Psoas muscle (tissue), 8 donors: ENCODE results near the gene TMEM184A. TPM values are rescaled to one million over a fixed set of nuclear protein-coding genes. Genes with fewer than 3 reads are reported as not detected.
"Not testable (repeated sequence)": the region's sequence is repeated elsewhere in the genome, so short reads cannot be mapped to it uniquely, and the experiment has no call there.

Experiments used
- ATAC-seq, 4 donors: fragments of 200-7000 bp; cut with Tn5 transposase; one replicate each; pipeline ENCODE4 v1.9.1; 2020; ENCODE audit warnings: moderate library complexity in 3 of 4, mild to moderate bottlenecking in 2 of 4
- DNase-seq, 2 donors: peaks; one replicate each; pipeline ENCODE4 v3.0.0-alpha.2; 2020
- H3K27ac ChIP-seq: fragments of 200-600 bp; one replicate; pipeline ENCODE4 v1.8.0; 2022
- H3K27me3 ChIP-seq, 3 donors: fragments of 200-600 bp in 1 of 3; one replicate each; pipeline versions ENCODE4 v1.6.1 to v1.8.0; 2013 to 2022; ENCODE audit warnings: low read length in 2 of 3, mild to moderate bottlenecking in 2 of 3, moderate library complexity in 1 of 3; ENCODE audit not compliant: insufficient read depth in 3 of 3
- H3K36me3 ChIP-seq, 2 donors: fragments of 200-600 bp in 1 of 2; one replicate each; pipeline versions ENCODE4 v1.6.1 to v1.8.0; 2013 to 2022; ENCODE audit warnings: low read depth in 1 of 2, mild to moderate bottlenecking in 1 of 2, moderate library complexity in 1 of 2; ENCODE audit not compliant: insufficient read depth in 1 of 2
- H3K4me1 ChIP-seq: fragments of 200-600 bp; one replicate; pipeline ENCODE4 v1.8.0; 2022
- H3K4me3 ChIP-seq: fragments of 200-600 bp; one replicate; pipeline ENCODE4 v1.8.0; 2022; ENCODE audit warnings: mild to moderate bottlenecking
- H3K9me3 ChIP-seq: fragments of 200-600 bp; one replicate; pipeline ENCODE4 v1.8.0; 2022
- CTCF ChIP-seq: fragments of 200-600 bp; IDR thresholded peaks from one replicate; pipeline ENCODE4 v1.8.0; 2022; ENCODE audit warnings: antibody characterized with exemption
- WGBS, 3 donors: extraction: QIAGEN DNeasy Blood & Tissue Kit; methylation state at CpG; one replicate each; pipeline versions ENCODE4 v1.1.6 to v1.1.7; 2013; 5-methylcytosine and 5-hydroxymethylcytosine counted together
- intact Hi-C, 2 donors: fragments of 100-400 bp; cut with DNase I; formaldehyde crosslinking; loops; one replicate each; pipeline versions ENCODE4 v1.11.0 to v1.14.2; 2022
- polyA plus RNA-seq, 3 donors: library from polyadenylated mRNA; stranded (reverse); fragments of 200-250 nt; gene quantifications; one replicate each; pipeline ENCODE4 v1.2.3, GENCODE V29; 2013
- total RNA-seq, 4 donors: library from RNA; stranded (reverse); fragmentation: NEBNext Ultra II Directional in 2 of 4; extraction: Animal tissue kit (Norgen Biotek cat#: 25700) in 2 of 4; gene quantifications; one replicate each; pipeline versions ENCODE4 v1.2.1 to v1.2.4, GENCODE V29; 2021 to 2023
- donor health status: healthy with polysubstance abuse.
- donor health status: DM: no; HTN: no; CAD: no; lungs with moderate emphysema.
- donor health status: Bipolar disorder and iron deficiency.
- donor health status: healthy.
- donor health status: DM: yes; HTN: yes; CAD: no.
- donor health status: DM: no; HTN: no; CAD: no.
- donor health status: DM: no; HTN: no; CAD: no.
- donor health status: DM: yes; HTN: yes; CAD: no.

The TMEM184A gene
- total and polyA plus RNA-seq, 7 donors, result 0.40 to 6.0 (median 2.8) TPM

- DNase-seq (no peak), ATAC-seq (no peak)
- peaks cover 6% of the 10 kb centered on the region for H3K9me3 ChIP-seq
- H3K27me3 ChIP-seq, result peaks cover 0 to 21% (median 3%) of the 10 kb centered on the region in 3 donors
- H3K4me1 ChIP-seq, result no peaks in the 10 kb centered on the region
- no peak overlapping the region for H3K27ac ChIP-seq
- 86 to 89% (median 89%) methylated on average over 18 of the region's 18 CpGs for WGBS, 3 donors
- H3K36me3 ChIP-seq, result no peaks in the 10 kb centered on the region
- H3K4me3 ChIP-seq, result no peak overlapping the region
- TF ChIP-seq CTCF, result no peak
- intact Hi-C loops, result loop anchor here in 1 of 2 donors (5.0 kb wide), 3 partner anchors 123 to 763 kb away; no protein-coding TSS in a partner anchor
Measured at GRCh38 chr7:1584700-1585099, 28.7 kb upstream of the TMEM184A start.

GRCh38 chr7:1583241-1583930 lies 27.4 kb upstream of the TMEM184A start:
- not testable (repeated sequence) for ATAC-seq, H3K27ac ChIP-seq, H3K4me3 ChIP-seq, H3K4me1 ChIP-seq, H3K9me3 ChIP-seq, DNase-seq, H3K36me3 ChIP-seq
- intact Hi-C loops, result loop anchor here in 1 of 2 donors (5.0 kb wide), 3 partner anchors 124 to 764 kb away; no protein-coding TSS in a partner anchor
- H3K27me3 ChIP-seq, result peaks cover 0 to 11% (median 2%) of the 10 kb centered on the region in 3 donors
- 77 to 83% (median 79%) methylated on average over 18 to 19 of the region's 19 CpGs for WGBS, 3 donors

GRCh38 chr7:1580422-1581030 lies 24.5 kb upstream of the TMEM184A start:
- no peaks in the 10 kb centered on the region for H3K36me3 ChIP-seq
- no peak overlapping the region for H3K4me3 ChIP-seq
- H3K9me3 ChIP-seq, result no peaks in the 10 kb centered on the region
- TF ChIP-seq CTCF, result no peak
- no peak for DNase-seq
- intact Hi-C loops, result loop anchor here (2.0 to 5.0 kb wide), 4 partner anchors 127 to 767 kb away; no protein-coding TSS in a partner anchor
- no peak for ATAC-seq
- WGBS, 3 donors, result 83 to 87% (median 87%) methylated on average over 19 of the region's 19 CpGs
- no peaks in the 10 kb centered on the region for H3K4me1 ChIP-seq
- no peaks in the 10 kb centered on the region for H3K27me3 ChIP-seq
- no peak overlapping the region for H3K27ac ChIP-seq

GRCh38 chr7:1579481-1580421 lies 23.7 kb upstream of the TMEM184A start:
- Histone ChIP-seq H3K27me3 (no peaks in the 10 kb centered on the region), H3K4me3 (no peak overlapping the region), H3K9me3 (no peaks in the 10 kb centered on the region), H3K36me3 (no peaks in the 10 kb centered on the region), H3K27ac (no peak overlapping the region), H3K4me1 (no peaks in the 10 kb centered on the region)
- intact Hi-C loops, result loop anchor here (2.0 to 5.0 kb wide), 5 partner anchors 128 to 768 kb away; no protein-coding TSS in a partner anchor
- DNase-seq, result peak; percentile 73 to 88
- TF ChIP-seq CTCF, result peak; percentile 85
- ATAC-seq, result peak; percentile 90 to 99 (median 93)
- WGBS, 3 donors, result 29 to 48% (median 31%) methylated on average over 7 to 14 of the region's 14 CpGs
